ENCODE data around the gene SECTM1.

SECTM1 gene

DNA sequence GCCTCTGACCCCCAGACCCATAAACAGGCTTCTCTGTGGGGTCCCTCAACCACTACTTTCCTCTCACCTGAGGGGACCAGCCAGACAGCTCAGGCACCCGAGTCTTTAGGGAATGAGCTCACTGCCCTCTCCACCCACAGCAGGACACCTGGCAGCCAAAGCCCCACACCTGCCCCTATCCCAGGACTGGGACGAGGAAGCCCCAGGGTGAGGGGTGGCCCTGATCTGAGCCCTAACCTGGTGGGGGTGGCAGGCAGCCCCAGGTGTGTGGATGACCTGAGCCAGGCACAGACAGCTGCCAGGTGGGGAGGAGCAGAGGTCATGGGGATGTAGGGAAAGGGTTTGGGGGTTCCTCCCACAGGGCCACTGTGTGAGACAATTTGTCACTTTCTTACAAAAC lies 23.8 kb upstream of the SECTM1 start:
- Histone ChIP-seq H3K9me2 (replicated peaks; ENCODE audit: control insufficient read depth, low read length) (no peaks in the 10 kb centered on the region), H3K79me2 (ENCODE audit: control insufficient read depth, low read length) (no peaks in the 10 kb centered on the region), H3F3A (ENCODE audit: control insufficient read depth, insufficient read depth) (peaks cover 7% of the 10 kb centered on the region), H4K20me1 (ENCODE audit: control insufficient read depth, insufficient read depth, low read depth, low read length) (no peaks in the 10 kb centered on the region), H3K4me1 (ENCODE audit: control insufficient read depth, low read length) (peaks cover 12% of the 10 kb centered on the region), H3K27ac (ENCODE audit: low read depth, low read length) (no peak overlapping the region), H3K4me2 (ENCODE audit: low read length) (no peak overlapping the region), H3K27me3 (ENCODE audit: control insufficient read depth, low read length) (no peaks in the 10 kb centered on the region), H3K4me3 (ENCODE audit: low read length) (no peak overlapping the region), H3K9me3 (ENCODE audit: control insufficient read depth, insufficient read depth, low read length) (peaks cover 3% of the 10 kb centered on the region; the same call in 1 of the 2 replicates), H3K36me3 (ENCODE audit: control insufficient read depth, low read length) (no peaks in the 10 kb centered on the region)
- TF ChIP-seq, protein P1, sequence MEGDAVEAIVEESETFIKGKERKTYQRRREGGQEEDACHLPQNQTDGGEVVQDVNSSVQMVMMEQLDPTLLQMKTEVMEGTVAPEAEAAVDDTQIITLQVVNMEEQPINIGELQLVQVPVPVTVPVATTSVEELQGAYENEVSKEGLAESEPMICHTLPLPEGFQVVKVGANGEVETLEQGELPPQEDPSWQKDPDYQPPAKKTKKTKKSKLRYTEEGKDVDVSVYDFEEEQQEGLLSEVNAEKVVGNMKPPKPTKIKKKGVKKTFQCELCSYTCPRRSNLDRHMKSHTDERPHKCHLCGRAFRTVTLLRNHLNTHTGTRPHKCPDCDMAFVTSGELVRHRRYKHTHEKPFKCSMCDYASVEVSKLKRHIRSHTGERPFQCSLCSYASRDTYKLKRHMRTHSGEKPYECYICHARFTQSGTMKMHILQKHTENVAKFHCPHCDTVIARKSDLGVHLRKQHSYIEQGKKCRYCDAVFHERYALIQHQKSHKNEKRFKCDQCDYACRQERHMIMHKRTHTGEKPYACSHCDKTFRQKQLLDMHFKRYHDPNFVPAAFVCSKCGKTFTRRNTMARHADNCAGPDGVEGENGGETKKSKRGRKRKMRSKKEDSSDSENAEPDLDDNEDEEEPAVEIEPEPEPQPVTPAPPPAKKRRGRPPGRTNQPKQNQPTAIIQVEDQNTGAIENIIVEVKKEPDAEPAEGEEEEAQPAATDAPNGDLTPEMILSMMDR (IDR thresholded peaks at IDR 0.05; ENCODE audit: low read depth, low read length, poor library complexity, severe bottlenecking) = no peak
- TF ChIP-seq EZH2phosphoT487 (IDR thresholded peaks at IDR 0.05; ENCODE audit: borderline replicate concordance, low read length) = no peak

DNA sequence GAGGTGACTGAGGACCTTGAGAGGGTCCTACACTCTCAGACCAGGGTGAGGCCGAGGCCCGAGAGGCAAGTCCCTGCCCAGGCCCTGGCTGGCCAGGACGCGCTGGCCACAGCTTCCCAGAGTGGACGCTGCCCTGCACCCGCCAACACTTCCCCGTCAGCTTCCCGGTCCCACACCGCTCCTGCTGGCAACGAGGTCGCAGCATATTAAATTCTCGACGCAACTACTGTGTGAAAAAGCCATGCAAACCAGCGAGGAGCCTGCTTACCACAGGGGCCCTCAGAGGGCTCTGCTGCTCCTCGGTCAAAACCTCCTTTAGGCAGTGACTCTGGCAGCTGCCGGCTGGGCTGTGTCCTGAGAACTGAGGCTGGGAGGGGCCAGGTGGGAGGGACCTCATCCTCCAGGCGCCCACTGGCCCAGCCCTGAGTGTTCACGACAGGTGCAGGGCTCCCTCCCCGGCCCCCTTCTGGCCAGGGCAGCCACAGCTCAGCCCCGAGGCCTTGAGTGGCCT lies 23.3 kb upstream of the SECTM1 start:
- Histone ChIP-seq H3K4me1 (ENCODE audit: control insufficient read depth, low read length) (peaks cover 17% of the 10 kb centered on the region), H3K4me3 (ENCODE audit: low read length) (no peak overlapping the region), H3K36me3 (ENCODE audit: control insufficient read depth, low read length) (no peaks in the 10 kb centered on the region), H3F3A (ENCODE audit: control insufficient read depth, insufficient read depth) (peaks cover 7% of the 10 kb centered on the region), H3K9me3 (ENCODE audit: control insufficient read depth, insufficient read depth, low read length) (peaks cover 3% of the 10 kb centered on the region; the same call in 1 of the 2 replicates), H3K27ac (ENCODE audit: low read depth, low read length) (no peak overlapping the region), H3K27me3 (ENCODE audit: control insufficient read depth, low read length) (no peaks in the 10 kb centered on the region), H3K9me2 (replicated peaks; ENCODE audit: control insufficient read depth, low read length) (no peaks in the 10 kb centered on the region), H3K4me2 (ENCODE audit: low read length) (no peak overlapping the region), H3K79me2 (ENCODE audit: control insufficient read depth, low read length) (no peaks in the 10 kb centered on the region), H4K20me1 (ENCODE audit: control insufficient read depth, insufficient read depth, low read depth, low read length) (no peaks in the 10 kb centered on the region)
- TF ChIP-seq EZH2phosphoT487 (IDR thresholded peaks at IDR 0.05; ENCODE audit: borderline replicate concordance, low read length) = no peak
- TF ChIP-seq, protein P1 (IDR thresholded peaks at IDR 0.05; ENCODE audit: low read depth, low read length, poor library complexity, severe bottlenecking) = no peak

DNA sequence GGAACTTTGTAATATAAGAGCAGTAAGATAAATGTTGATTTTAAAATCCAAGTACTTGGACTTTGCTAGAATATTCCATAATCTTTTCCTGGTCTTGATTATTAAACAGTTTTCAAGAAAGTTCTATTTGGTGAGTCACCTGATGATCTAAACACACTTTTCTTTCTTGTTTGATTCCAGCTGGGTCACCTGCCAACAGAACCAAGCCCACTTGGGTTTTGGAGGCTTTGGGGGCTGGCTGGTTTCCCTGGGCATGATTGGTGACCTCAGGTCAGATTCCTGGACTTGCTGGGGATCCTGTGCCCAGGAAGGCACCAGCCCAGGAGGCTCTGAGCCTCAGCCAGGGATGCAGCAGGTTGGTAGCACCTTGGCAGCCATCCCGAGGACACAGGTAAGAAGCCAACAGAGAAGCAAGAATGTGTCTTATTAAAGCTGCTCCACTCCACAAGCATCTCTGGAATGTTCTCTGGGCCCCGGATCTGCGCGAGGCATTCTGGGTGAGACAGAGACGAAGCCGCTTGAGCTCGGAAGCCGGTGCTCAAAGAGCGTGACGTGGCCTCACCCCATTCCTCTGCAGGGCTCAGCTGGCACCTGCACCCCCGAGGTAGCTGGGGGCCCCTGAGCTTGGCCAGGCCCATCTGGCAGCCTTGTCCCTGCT lies 22.3 kb upstream of the SECTM1 start:
- H3K9me2 ChIP-seq (replicated peaks; ENCODE audit: control insufficient read depth, low read length) = no peaks in the 10 kb centered on the region
- H3K27me3 ChIP-seq (ENCODE audit: control insufficient read depth, low read length) = no peaks in the 10 kb centered on the region
- peaks cover 3% of the 10 kb centered on the region; the same call in 1 of the 2 replicates for H3K9me3 ChIP-seq (ENCODE audit: control insufficient read depth, insufficient read depth, low read length)
- H3K4me1 ChIP-seq (ENCODE audit: control insufficient read depth, low read length) = peaks cover 27% of the 10 kb centered on the region
- no peaks in the 10 kb centered on the region for H4K20me1 ChIP-seq (ENCODE audit: control insufficient read depth, insufficient read depth, low read depth, low read length)
- H3K79me2 ChIP-seq (ENCODE audit: control insufficient read depth, low read length) = no peaks in the 10 kb centered on the region
- no peak for TF ChIP-seq EZH2phosphoT487 (IDR thresholded peaks at IDR 0.05; ENCODE audit: borderline replicate concordance, low read length)
- TF ChIP-seq, protein P1 (IDR thresholded peaks at IDR 0.05; ENCODE audit: low read depth, low read length, poor library complexity, severe bottlenecking) = no peak
- peaks cover 12% of the 10 kb centered on the region for H3F3A ChIP-seq (ENCODE audit: control insufficient read depth, insufficient read depth)
- no peaks in the 10 kb centered on the region for H3K36me3 ChIP-seq (ENCODE audit: control insufficient read depth, low read length)
- no peak overlapping the region for H3K4me2 ChIP-seq (ENCODE audit: low read length)
- no peak overlapping the region for H3K4me3 ChIP-seq (ENCODE audit: low read length)
- no peak overlapping the region for H3K27ac ChIP-seq (ENCODE audit: low read depth, low read length)

All from DOHH2 (cell line).